Spleen (tissue), 11 donors: Measurements from ENCODE around the gene DHDH. TPM values are rescaled to one million over a fixed set of nuclear protein-coding genes. Genes with fewer than 3 reads are reported as not detected.

ENCODE experiments used
- DNase-seq: peaks from one replicate; pipeline ENCODE4 v3.0.0-alpha.2; 2020
- H3K27ac ChIP-seq, 8 donors: fragments of 200-600 bp; sonication (generic) in 7 of 8; 1 replicate in 4 of 8; 2 replicates in 4 of 8; pipeline versions ENCODE4 v1.5.0 to v1.8.0; 2016 to 2021; ENCODE audit warnings: inconsistent platforms in 4 of 8, mild to moderate bottlenecking in 4 of 8, moderate library complexity in 1 of 8
- H3K27me3 ChIP-seq, 7 donors: fragments of 200-600 bp; sonication (generic) in 6 of 7; replicated peaks in 1 of 7; 1 replicate in 4 of 7; 2 replicates in 3 of 7; pipeline versions ENCODE4 v1.5.0 to v1.8.0; 2016 to 2021; ENCODE audit warnings: inconsistent platforms in 3 of 7, mild to moderate bottlenecking in 1 of 7
- H3K36me3 ChIP-seq, 6 donors: fragments of 200-600 bp; sonication (generic) in 5 of 6; 1 replicate in 4 of 6; 2 replicates in 2 of 6; pipeline versions ENCODE4 v1.5.0 to v1.8.0; 2016 to 2021; ENCODE audit warnings: inconsistent platforms in 2 of 6
- H3K4me1 ChIP-seq, 6 donors: fragments of 200-600 bp; sonication (generic) in 5 of 6; 1 replicate in 3 of 6; 2 replicates in 3 of 6; pipeline versions ENCODE4 v1.5.0 to v1.8.0; 2016 to 2021; ENCODE audit warnings: inconsistent platforms in 3 of 6
- H3K4me3 ChIP-seq, 8 donors: fragments of 200-600 bp; sonication (generic) in 7 of 8; 1 replicate in 4 of 8; 2 replicates in 4 of 8; pipeline versions ENCODE4 v1.5.0 to v1.8.0; 2016 to 2021; ENCODE audit warnings: inconsistent platforms in 4 of 8, mild to moderate bottlenecking in 4 of 8, moderate library complexity in 2 of 8
- H3K9me3 ChIP-seq, 8 donors: fragments of 200-600 bp; sonication (generic) in 7 of 8; 1 replicate in 4 of 8; 2 replicates in 4 of 8; pipeline versions ENCODE4 v1.5.0 to v1.8.0; 2016 to 2021; ENCODE audit warnings: inconsistent platforms in 4 of 8
- POLR2A ChIP-seq, 3 donors: fragments of 450-650 bp; IDR thresholded peaks; one replicate each; pipeline ENCODE4 v1.5.1; 2017; ENCODE audit warnings: antibody characterized with exemption in 3 of 3, mild to moderate bottlenecking in 1 of 3
- POLR2AphosphoS5 ChIP-seq, 3 donors: sonication (generic); formaldehyde crosslinking; IDR thresholded peaks; one replicate each; pipeline ENCODE4 v1.5.1; 2017; ENCODE audit warnings: antibody characterized with exemption in 3 of 3
- WGBS, 5 donors: extraction: QIAGEN DNeasy Blood & Tissue Kit in 3 of 5; methylation state at CpG; one replicate each; pipeline versions ENCODE4 v1.1.5 to v1.1.7; 2013 to 2018; 5-methylcytosine and 5-hydroxymethylcytosine counted together
- intact Hi-C: fragments of 100-400 bp; cut with DNase I; formaldehyde crosslinking; loops from one replicate; pipeline ENCODE4 v1.15.0; 2023; ENCODE audit warnings: low total_unique reads
- polyA plus RNA-seq, 3 donors: library from polyadenylated mRNA; stranded (reverse); fragments of 200-250 nt; gene quantifications; one replicate each; pipeline ENCODE4 v1.2.1, GENCODE V29; 2013
- total RNA-seq, 7 donors: library from RNA; depleted of rRNA in 3 of 7; stranded (reverse); fragments of >200 nt in 3 of 7; fragmentation: NEBNext Ultra II Directional in 4 of 7; extraction: Animal tissue kit (Norgen Biotek cat#: 25700) in 4 of 7; gene quantifications; one replicate each; pipeline versions ENCODE4 v1.1.0 to v1.2.1, GENCODE V29; 2016 to 2021
- TF ChIP-seq, protein P1 (sequence below), 11 experiments: fragments of 200-600 bp in 7 of 11; fragments of 450-650 bp in 4 of 11; sonication (generic) in 4 of 11; IDR thresholded peaks in 8 of 11; conservative IDR thresholded peaks in 3 of 11; 1 replicate in 7 of 11; 2 replicates in 4 of 11; pipeline versions ENCODE4 v1.4.0 to v1.8.0; 2016 to 2021; ENCODE audit warnings: antibody characterized with exemption in 11 of 11, inconsistent platforms in 4 of 11, mild to moderate bottlenecking in 1 of 11
- donor health status: healthy with polysubstance abuse.
- donor health status: DM: no; HTN: no; CAD: no; lungs with moderate emphysema.
- donor health status: DM: no; HTN: no; CAD: no.
- donor health status: Bipolar disorder and iron deficiency.
- donor health status: healthy.
- donor health status: DM: no; HTN: no; CAD: no.
- donor health status: DM: yes; HTN: yes; CAD: no.

DHDH gene
- total and polyA plus RNA-seq, 10 donors = 0.51 to 4.5 (median 2.1) TPM; not detected in 1

DNA sequence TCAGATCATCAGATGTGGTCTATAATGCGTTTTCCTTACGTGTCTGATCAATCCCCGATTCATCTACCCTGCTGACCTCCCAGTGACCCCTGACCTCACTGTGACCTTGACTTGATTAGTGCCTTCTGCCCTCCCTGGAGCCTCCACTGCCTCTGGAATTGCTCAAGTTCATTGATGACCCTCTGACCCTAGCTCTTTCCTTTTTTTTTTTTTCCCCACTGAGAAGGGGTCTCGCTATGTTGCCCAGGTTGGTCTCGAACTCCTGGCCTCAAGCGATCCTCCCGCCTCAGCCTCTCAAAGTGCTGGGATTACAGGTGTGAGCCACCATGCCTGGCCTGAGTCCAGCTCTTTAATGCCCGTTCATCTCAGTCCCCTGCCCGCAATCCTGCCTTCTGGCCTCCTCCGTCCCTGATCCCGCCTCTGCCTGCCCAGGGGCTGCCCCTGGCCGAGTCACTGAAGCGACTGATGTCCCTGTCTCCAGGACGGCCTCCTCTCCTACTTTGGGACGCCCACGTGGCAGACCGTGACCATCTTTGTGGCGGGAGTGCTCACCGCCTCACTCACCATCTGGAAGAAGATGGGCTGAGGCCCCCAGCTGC lies 27.7 kb downstream of the DHDH start:
- intact Hi-C loops = loop anchor here (10.0 kb wide), 1 partner anchor 86 kb away; the partner anchor contains the start of gene PPP1R15A
- peak; percentile 83 for DNase-seq
- Histone ChIP-seq H3K4me3 (peak overlapping the region in 1 of 8 donors; percentile 99), H3K27ac (peak overlapping the region in 6 of 8 donors; percentile 83 to 98 (median 97)), H3K36me3 (peaks cover 0 to 50% (median 5%) of the 10 kb centered on the region in 6 donors), H3K27me3 (no peaks in the 10 kb centered on the region), H3K9me3 (no peaks in the 10 kb centered on the region), H3K4me1 (peaks cover 20 to 86% (median 59%) of the 10 kb centered on the region in 6 donors)
- TF ChIP-seq, protein P1, sequence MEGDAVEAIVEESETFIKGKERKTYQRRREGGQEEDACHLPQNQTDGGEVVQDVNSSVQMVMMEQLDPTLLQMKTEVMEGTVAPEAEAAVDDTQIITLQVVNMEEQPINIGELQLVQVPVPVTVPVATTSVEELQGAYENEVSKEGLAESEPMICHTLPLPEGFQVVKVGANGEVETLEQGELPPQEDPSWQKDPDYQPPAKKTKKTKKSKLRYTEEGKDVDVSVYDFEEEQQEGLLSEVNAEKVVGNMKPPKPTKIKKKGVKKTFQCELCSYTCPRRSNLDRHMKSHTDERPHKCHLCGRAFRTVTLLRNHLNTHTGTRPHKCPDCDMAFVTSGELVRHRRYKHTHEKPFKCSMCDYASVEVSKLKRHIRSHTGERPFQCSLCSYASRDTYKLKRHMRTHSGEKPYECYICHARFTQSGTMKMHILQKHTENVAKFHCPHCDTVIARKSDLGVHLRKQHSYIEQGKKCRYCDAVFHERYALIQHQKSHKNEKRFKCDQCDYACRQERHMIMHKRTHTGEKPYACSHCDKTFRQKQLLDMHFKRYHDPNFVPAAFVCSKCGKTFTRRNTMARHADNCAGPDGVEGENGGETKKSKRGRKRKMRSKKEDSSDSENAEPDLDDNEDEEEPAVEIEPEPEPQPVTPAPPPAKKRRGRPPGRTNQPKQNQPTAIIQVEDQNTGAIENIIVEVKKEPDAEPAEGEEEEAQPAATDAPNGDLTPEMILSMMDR (IDR thresholded peaks at IDR 0.05 in 8 of 11, conservative IDR thresholded peaks at IDR 0.05 in 3 of 11) = no peak
- TF ChIP-seq POLR2AphosphoS5 (IDR thresholded peaks at IDR 0.05) = peak in 2 of 3 donors; percentile 23 to 66
- WGBS, 5 donors = 85 to 91% (median 87%) methylated on average over 19 of the region's 19 CpGs

DNA sequence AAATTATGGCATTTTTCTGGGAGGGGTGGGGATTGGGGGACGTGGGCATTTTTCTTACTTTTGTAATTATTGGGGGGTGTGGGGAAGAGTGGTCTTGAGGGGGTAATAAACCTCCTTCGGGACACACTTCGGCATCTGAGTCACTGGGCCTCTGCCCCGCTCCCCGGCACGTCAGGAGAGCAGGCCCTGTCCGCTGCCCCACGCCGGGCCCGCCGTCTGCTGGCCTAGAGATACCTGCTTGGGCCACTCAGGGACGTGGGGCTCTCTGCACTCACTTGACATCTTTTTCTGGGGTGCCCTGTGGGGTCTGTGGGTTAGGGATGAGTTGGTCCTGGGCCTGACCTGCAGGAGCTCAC lies 28.2 kb downstream of the DHDH start:
- Histone ChIP-seq H3K9me3 (no peaks in the 10 kb centered on the region), H3K36me3 (peaks cover under 1 to 50% (median 7%) of the 10 kb centered on the region in 6 donors), H3K27ac (peak overlapping the region; percentile 70 to 98 (median 96)), H3K27me3 (no peaks in the 10 kb centered on the region), H3K4me1 (peaks cover 25 to 86% (median 60%) of the 10 kb centered on the region in 6 donors), H3K4me3 (peak overlapping the region in 2 of 8 donors; percentile 24 to 99)
- 75 to 88% (median 84%) methylated on average over 9 to 12 of the region's 12 CpGs for WGBS, 5 donors
- intact Hi-C loops = loop anchor here (10.0 kb wide), 1 partner anchor 87 kb away; the partner anchor contains the start of gene PPP1R15A
- DNase-seq = peak; percentile 83
- TF ChIP-seq POLR2A (IDR thresholded peaks at IDR 0.05) (no peak), POLR2AphosphoS5 (IDR thresholded peaks at IDR 0.05) (no peak)
- TF ChIP-seq, protein P1 (IDR thresholded peaks at IDR 0.05 in 8 of 11, conservative IDR thresholded peaks at IDR 0.05 in 3 of 11) = no peak

DNA sequence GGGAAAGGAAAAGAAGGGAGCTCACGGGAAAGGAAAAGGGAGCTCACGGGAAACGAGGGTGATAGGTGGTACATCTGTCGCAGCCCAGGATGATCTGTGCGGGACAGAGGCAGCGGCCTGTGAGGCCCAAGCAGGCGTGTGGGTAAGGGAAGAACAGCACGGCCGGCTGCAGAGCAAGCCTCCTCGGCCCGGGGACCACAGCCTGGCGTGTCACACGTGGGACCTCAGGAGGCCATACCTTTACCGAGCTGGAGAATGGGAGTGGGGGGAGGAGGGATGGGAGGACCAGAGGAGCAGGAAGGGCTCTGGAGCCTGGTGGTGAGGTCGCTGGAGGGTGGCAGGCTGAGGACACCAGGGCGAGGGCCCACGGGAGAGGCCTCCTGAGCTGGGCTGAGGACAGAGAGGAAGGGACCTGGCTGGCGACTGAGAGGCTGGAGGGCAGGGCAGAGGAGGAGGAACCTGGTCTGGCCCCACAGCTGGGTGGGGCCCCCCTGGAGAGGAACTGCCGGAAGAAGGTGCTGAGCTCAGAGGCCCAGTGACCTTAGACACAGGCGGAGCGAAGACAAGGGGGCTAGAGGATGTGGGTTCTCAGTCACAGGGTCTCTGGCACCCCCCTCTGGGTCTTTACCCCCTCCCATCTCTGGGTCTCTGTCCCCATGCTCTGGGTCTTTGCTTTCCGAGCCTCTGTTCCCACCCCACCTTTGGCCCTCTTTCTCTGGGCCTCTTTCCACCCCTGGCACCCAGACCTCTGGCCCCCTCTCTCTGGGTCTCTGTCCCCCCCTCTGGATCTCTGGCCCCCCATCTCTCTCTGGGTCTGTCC lies 28.7 kb downstream of the DHDH start:
- TF ChIP-seq POLR2A (IDR thresholded peaks at IDR 0.05) (peak in 2 of 3 donors; percentile 53 to 61), POLR2AphosphoS5 (IDR thresholded peaks at IDR 0.05) (peak; percentile 90 to 91 (median 91))
- TF ChIP-seq, protein P1 (IDR thresholded peaks at IDR 0.05 in 8 of 11, conservative IDR thresholded peaks at IDR 0.05 in 3 of 11) = no peak
- H3K27ac ChIP-seq = peak overlapping the region; percentile 70 to 98 (median 96)
- 25 to 37% (median 27%) methylated on average over 21 to 22 of the region's 22 CpGs for WGBS, 5 donors
- H3K27me3 ChIP-seq = no peaks in the 10 kb centered on the region
- intact Hi-C loops = loop anchor here (10.0 kb wide), 1 partner anchor 87 kb away; the partner anchor contains the start of gene PPP1R15A
- peaks cover 31 to 91% (median 66%) of the 10 kb centered on the region in 6 donors for H3K4me1 ChIP-seq
- H3K9me3 ChIP-seq = no peaks in the 10 kb centered on the region
- H3K4me3 ChIP-seq = peak overlapping the region in 3 of 8 donors; percentile 14 to 99 (median 24)
- DNase-seq = peak; percentile 96
- H3K36me3 ChIP-seq = peaks cover 3 to 50% (median 13%) of the 10 kb centered on the region in 6 donors
